Measurements from ENCODE around the gene ZFHX3.

DNA sequence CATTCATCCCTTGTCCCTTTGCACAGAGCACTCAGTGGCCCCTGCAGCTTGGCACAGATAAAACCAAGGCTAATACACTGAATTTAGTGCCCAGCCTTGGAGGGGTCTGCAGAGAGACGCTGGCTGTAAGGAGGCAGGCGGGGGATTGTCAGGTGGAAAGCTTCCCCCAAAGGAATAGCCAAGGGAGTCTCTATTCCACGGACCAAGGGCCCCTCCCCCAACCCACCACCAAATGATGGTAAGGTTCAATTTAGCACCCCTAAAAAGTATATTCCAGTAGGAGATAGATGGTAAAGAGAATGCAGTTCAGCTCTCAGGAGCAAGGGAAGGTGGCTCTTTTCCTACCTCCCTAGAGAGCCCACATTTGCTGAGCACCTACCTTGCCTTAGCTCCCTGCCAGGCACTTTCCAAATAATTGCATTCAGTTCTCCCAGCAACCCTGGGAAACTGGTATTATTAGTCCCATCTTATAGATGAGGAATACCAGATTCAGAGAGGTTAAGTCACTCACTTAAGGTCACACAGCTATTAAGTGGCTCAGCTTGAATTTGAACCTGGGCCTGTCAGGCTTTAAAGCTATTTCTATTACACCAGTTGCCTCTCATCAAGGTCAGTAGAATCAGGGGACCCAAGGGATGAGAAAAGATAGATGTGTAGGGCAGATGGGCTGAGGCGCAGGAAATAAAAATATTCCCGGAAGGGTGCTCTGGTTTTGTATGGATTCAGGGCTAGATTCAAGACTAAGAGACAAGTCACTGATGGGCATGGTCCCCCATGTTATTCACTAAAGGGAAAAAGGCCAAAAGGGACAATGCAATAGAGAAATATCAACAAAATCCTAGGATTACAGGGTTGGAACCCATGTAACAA, 20.0 kb upstream of the ZFHX3 start:
- TF ChIP-seq, protein P1, sequence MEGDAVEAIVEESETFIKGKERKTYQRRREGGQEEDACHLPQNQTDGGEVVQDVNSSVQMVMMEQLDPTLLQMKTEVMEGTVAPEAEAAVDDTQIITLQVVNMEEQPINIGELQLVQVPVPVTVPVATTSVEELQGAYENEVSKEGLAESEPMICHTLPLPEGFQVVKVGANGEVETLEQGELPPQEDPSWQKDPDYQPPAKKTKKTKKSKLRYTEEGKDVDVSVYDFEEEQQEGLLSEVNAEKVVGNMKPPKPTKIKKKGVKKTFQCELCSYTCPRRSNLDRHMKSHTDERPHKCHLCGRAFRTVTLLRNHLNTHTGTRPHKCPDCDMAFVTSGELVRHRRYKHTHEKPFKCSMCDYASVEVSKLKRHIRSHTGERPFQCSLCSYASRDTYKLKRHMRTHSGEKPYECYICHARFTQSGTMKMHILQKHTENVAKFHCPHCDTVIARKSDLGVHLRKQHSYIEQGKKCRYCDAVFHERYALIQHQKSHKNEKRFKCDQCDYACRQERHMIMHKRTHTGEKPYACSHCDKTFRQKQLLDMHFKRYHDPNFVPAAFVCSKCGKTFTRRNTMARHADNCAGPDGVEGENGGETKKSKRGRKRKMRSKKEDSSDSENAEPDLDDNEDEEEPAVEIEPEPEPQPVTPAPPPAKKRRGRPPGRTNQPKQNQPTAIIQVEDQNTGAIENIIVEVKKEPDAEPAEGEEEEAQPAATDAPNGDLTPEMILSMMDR (conservative IDR thresholded peaks at IDR 0.05; ENCODE audit: low read depth, low read length): no peak
- no peak for TF ChIP-seq EZH2 (IDR thresholded peaks at IDR 0.05; ENCODE audit: borderline replicate concordance, low read depth, low read length, poor library complexity, severe bottlenecking)

Data from A673 (cell line).